H9 (cell line): Measurements from ENCODE around the gene HSPG2. TPM values are rescaled to one million over a fixed set of nuclear protein-coding genes. Genes with fewer than 3 reads are reported as not detected.
A peak's percentile ranks its signal among the peaks of the same experiment; 100 is the strongest.

Experiments
- DNase-seq: peaks from one replicate; pipeline ENCODE4 v3.0.0-alpha.2; 2017
- H2AFZ ChIP-seq: one replicate; pipeline ENCODE4 v1.6.1; 2013; ENCODE audit warnings: mild to moderate bottlenecking, low read length, control low read depth, moderate library complexity
- H2AK5ac ChIP-seq: 2 replicates; pipeline ENCODE4 v1.6.1; 2013; ENCODE audit warnings: low read length, control low read depth, mixed read lengths; ENCODE audit not compliant: insufficient read length
- H2BK120ac ChIP-seq: one replicate; pipeline ENCODE4 v1.6.1; 2013; ENCODE audit warnings: low read depth, mild to moderate bottlenecking, low read length, control low read depth, inconsistent platforms; ENCODE audit not compliant: poor library complexity, severe bottlenecking
- H2BK12ac ChIP-seq: 2 replicates; pipeline ENCODE4 v1.6.1; 2013; ENCODE audit warnings: low read length, control low read depth, mixed read lengths, low read depth; ENCODE audit not compliant: insufficient read length
- H2BK15ac ChIP-seq: 2 replicates; pipeline ENCODE4 v1.6.1; 2013; ENCODE audit warnings: low read depth, low read length, control low read depth
- H2BK20ac ChIP-seq: one replicate; pipeline ENCODE4 v1.6.1; 2013; ENCODE audit warnings: low read depth, mild to moderate bottlenecking, low read length, control low read depth, inconsistent platforms; ENCODE audit not compliant: poor library complexity, severe bottlenecking
- H2BK5ac ChIP-seq: 2 replicates; pipeline ENCODE4 v1.6.1; 2013; ENCODE audit warnings: low read length, control low read depth, mixed read lengths; ENCODE audit not compliant: insufficient read length
- H3K14ac ChIP-seq: 2 replicates; pipeline ENCODE4 v1.6.1; 2013; ENCODE audit warnings: low read length, control low read depth; ENCODE audit not compliant: insufficient read depth
- H3K18ac ChIP-seq: 2 replicates; pipeline ENCODE4 v1.6.1; 2013; ENCODE audit warnings: low read depth, mild to moderate bottlenecking, mixed read lengths, low read length, control low read depth; ENCODE audit not compliant: insufficient read length
- H3K23ac ChIP-seq: 2 replicates; pipeline ENCODE4 v1.6.1; 2013; ENCODE audit warnings: low read length, control low read depth, mixed read lengths, low read depth; ENCODE audit not compliant: insufficient read length
- H3K23me2 ChIP-seq: 2 replicates; pipeline ENCODE4 v1.6.1; 2013; ENCODE audit warnings: low read depth, mild to moderate bottlenecking, mixed read lengths, low read length, control low read depth; ENCODE audit not compliant: insufficient read length, poor library complexity, severe bottlenecking
- H3K27ac ChIP-seq: 2 replicates; pipeline ENCODE4 v1.5.1; 2013; ENCODE audit warnings: low read length, control low read depth, mixed read lengths, low read depth; ENCODE audit not compliant: insufficient read length
- H3K27me3 ChIP-seq: 2 replicates; pipeline ENCODE4 v1.6.1; 2013; ENCODE audit warnings: low read length, control low read depth, inconsistent platforms; ENCODE audit not compliant: insufficient read depth
- H3K4ac ChIP-seq: 2 replicates; pipeline ENCODE4 v1.6.1; 2013; ENCODE audit warnings: low read depth, mild to moderate bottlenecking, control low read depth, inconsistent platforms, low read length, moderate library complexity
- H3K4me1 ChIP-seq: 2 replicates; pipeline ENCODE4 v1.6.1; 2013; ENCODE audit warnings: low read length, control low read depth, inconsistent platforms; ENCODE audit not compliant: insufficient read depth
- H3K4me2 ChIP-seq: 2 replicates; pipeline ENCODE4 v1.6.1; 2013; ENCODE audit warnings: low read length, control low read depth, mixed read lengths; ENCODE audit not compliant: insufficient read length, insufficient read depth
- H3K56ac ChIP-seq: 2 replicates; pipeline ENCODE4 v1.6.1; 2013; ENCODE audit warnings: low read depth, mild to moderate bottlenecking, mixed read lengths, low read length, control low read depth; ENCODE audit not compliant: insufficient read length
- H3K79me1 ChIP-seq: 2 replicates; pipeline ENCODE4 v1.6.1; 2013; ENCODE audit warnings: low read depth, mild to moderate bottlenecking, moderate library complexity, low read length, control low read depth, inconsistent platforms; ENCODE audit not compliant: insufficient read depth, poor library complexity, severe bottlenecking
- H3K79me2 ChIP-seq: 2 replicates; pipeline ENCODE4 v1.6.1; 2013; ENCODE audit warnings: low read length, control low read depth, inconsistent platforms; ENCODE audit not compliant: insufficient read depth
- H3K9ac ChIP-seq: 2 replicates; pipeline ENCODE4 v1.6.1; 2013; ENCODE audit warnings: low read length, control low read depth, mixed read lengths; ENCODE audit not compliant: insufficient read length; ENCODE audit errors: extremely low read depth
- H3K9me3 ChIP-seq: one replicate; pipeline ENCODE4 v1.6.1; 2013; ENCODE audit warnings: low read depth, low read length, inconsistent platforms; ENCODE audit not compliant: control insufficient read depth
- H3T11ph ChIP-seq: one replicate; pipeline ENCODE4 v1.6.1; 2013; ENCODE audit warnings: mild to moderate bottlenecking, low read length, control low read depth, inconsistent platforms
- H4K20me1 ChIP-seq: one replicate; pipeline ENCODE4 v1.6.1; 2013; ENCODE audit not compliant: control insufficient read depth, insufficient read length, insufficient read depth
- H4K5ac ChIP-seq: 2 replicates; pipeline ENCODE4 v1.6.1; 2013; ENCODE audit warnings: low read depth, mild to moderate bottlenecking, mixed read lengths, low read length, control low read depth; ENCODE audit not compliant: insufficient read length
- H4K8ac ChIP-seq: replicated peaks from 2 replicates; pipeline ENCODE4 v1.6.1; 2013; ENCODE audit warnings: low read length, control low read depth, mixed read lengths, low read depth; ENCODE audit not compliant: insufficient read length
- H4K91ac ChIP-seq: 2 replicates; pipeline ENCODE4 v1.6.1; 2013; ENCODE audit warnings: low read depth, mild to moderate bottlenecking, moderate library complexity, mixed read lengths, low read length, control low read depth; ENCODE audit not compliant: insufficient read length
- H3K27ac Mint-ChIP-seq, 3 experiments: 2 replicates in 2 of 3; 3 replicates in 1 of 3; pipeline ENCODE4 v1.8.0; 2020 to 2021; ENCODE audit warnings: mixed read lengths in 3 of 3, mild to moderate bottlenecking in 1 of 3, moderate library complexity in 1 of 3
- H3K27me3 Mint-ChIP-seq: 2 replicates; pipeline ENCODE4 v1.8.0; 2021; ENCODE audit warnings: low read depth, mild to moderate bottlenecking, moderate library complexity, mixed read lengths
- H3K36me3 Mint-ChIP-seq, 3 experiments: 2 replicates in 2 of 3; 3 replicates in 1 of 3; pipeline ENCODE4 v1.8.0; 2020 to 2021; ENCODE audit warnings: low read depth in 3 of 3, mixed read lengths in 3 of 3; ENCODE audit not compliant: insufficient read depth in 1 of 3
- H3K4me1 Mint-ChIP-seq, 2 experiments: 2 replicates each; pipeline ENCODE4 v1.8.0; 2020; ENCODE audit warnings: mixed read lengths in 2 of 2
- H3K4me3 Mint-ChIP-seq, 2 experiments: 2 replicates in 1 of 2; 3 replicates in 1 of 2; pipeline ENCODE4 v1.8.0; 2020 to 2021; ENCODE audit warnings: mild to moderate bottlenecking in 2 of 2, mixed read lengths in 2 of 2, moderate library complexity in 1 of 2
- H3K9me3 Mint-ChIP-seq, 2 experiments: 2 replicates in 1 of 2; 3 replicates in 1 of 2; pipeline ENCODE4 v1.8.0; 2020; ENCODE audit warnings: mild to moderate bottlenecking in 2 of 2, mixed read lengths in 2 of 2, moderate library complexity in 1 of 2
- CTCF ChIP-seq: fragments of 200-600 bp; sonication (generic); conservative IDR thresholded peaks from 3 replicates; pipeline ENCODE4 v1.8.0; 2021; ENCODE audit warnings: antibody characterized with exemption, mild to moderate bottlenecking
- WGBS: extraction: QIAGEN DNeasy Blood & Tissue Kit; methylation state at CpG from one replicate; pipeline ENCODE4 v1.1.7; 2013; ENCODE audit warnings: missing lambda C conversion rate, low lambda C conversion rate, mixed read lengths; ENCODE audit not compliant: insufficient read length; ENCODE audit errors: extremely low coverage; 5-methylcytosine and 5-hydroxymethylcytosine counted together
- total RNA-seq: library from RNA; stranded (reverse); gene quantifications from 2 replicates; pipeline ENCODE4 v1.2.1, GENCODE V29; 2021

HSPG2 gene
- total RNA-seq, 1 experiment from 2014 or later, result 90.0 TPM

- Mint-ChIP-seq H3K4me3 (no peak overlapping the region; a peak in 1 of 5 replicates), H3K27me3 (no peaks in the 10 kb centered on the region; the same call in 1 of the 2 replicates), H3K9me3 (peaks cover 16% of the 10 kb centered on the region in 2 experiments), H3K36me3 (peaks cover 33 to 75% (median 70%) of the 10 kb centered on the region in 3 experiments), H3K4me1 (no peaks in the 10 kb centered on the region), H3K27ac (peak overlapping the region in 1 of 3 experiments; percentile 61; a peak in 1 of 7 replicates)
- no peak overlapping the region for H4K8ac ChIP-seq
- no peak overlapping the region for H3K27ac ChIP-seq
- H2AK5ac ChIP-seq, result no peak overlapping the region
- H4K5ac ChIP-seq, result no peak overlapping the region
- H3K27me3 ChIP-seq, result no peaks in the 10 kb centered on the region
- H4K91ac ChIP-seq, result no peak overlapping the region
- DNase-seq, result no peak
- H2BK20ac ChIP-seq, result no peak overlapping the region
- no peak overlapping the region for H2BK5ac ChIP-seq
- no peaks in the 10 kb centered on the region for H3K23me2 ChIP-seq
- no peaks in the 10 kb centered on the region for H4K20me1 ChIP-seq
- H2BK120ac ChIP-seq, result no peak overlapping the region
- no peaks in the 10 kb centered on the region for H3K4me1 ChIP-seq
- WGBS, result no CpG with 5 or more reads among the region's 23 CpGs
- H3K9ac ChIP-seq, result no peak overlapping the region
- no peak overlapping the region for H3K4ac ChIP-seq
- no peaks in the 10 kb centered on the region for H3K79me2 ChIP-seq
- no peak overlapping the region for H2BK15ac ChIP-seq
- H2BK12ac ChIP-seq, result no peak overlapping the region
- no peak overlapping the region for H2AFZ ChIP-seq
- H3K79me1 ChIP-seq, result no peaks in the 10 kb centered on the region
- H3K18ac ChIP-seq, result no peak overlapping the region
- H3K56ac ChIP-seq, result no peak overlapping the region
- no peak for TF ChIP-seq CTCF
- H3K9me3 ChIP-seq, result peaks cover 10% of the 10 kb centered on the region
- H3K14ac ChIP-seq, result no peak overlapping the region
- H3T11ph ChIP-seq, result no peak overlapping the region
- no peak overlapping the region for H3K4me2 ChIP-seq
- no peak overlapping the region for H3K23ac ChIP-seq
Measured at GRCh38 chr1:21838359-21839157, 98.6 kb downstream of the HSPG2 start.
